Body of pancreas (tissue), 4 donors: ENCODE data around the gene ZNF541. TPM values are rescaled to one million over a fixed set of nuclear protein-coding genes. Genes with fewer than 3 reads are reported as not detected.

ENCODE experiments used
- ATAC-seq: fragments of 150-250 bp; one replicate; pipeline ENCODE4 v1.9.1; 2016
- DNase-seq, 4 donors: peaks; one replicate each; pipeline ENCODE4 v3.0.0-alpha.2; 2019
- H3K27ac ChIP-seq, 4 donors: fragments of 200-600 bp; sonication (generic); 1 replicate in 3 of 4; 2 replicates in 1 of 4; pipeline versions ENCODE4 v1.5.1 to v1.6.1; 2016 to 2019; ENCODE audit warnings: mild to moderate bottlenecking in 1 of 4, mixed read lengths in 1 of 4, moderate library complexity in 1 of 4
- H3K27me3 ChIP-seq, 2 donors: fragments of 200-600 bp; sonication (generic); one replicate each; pipeline ENCODE4 v1.6.0; 2016; ENCODE audit warnings: mild to moderate bottlenecking in 1 of 2
- H3K36me3 ChIP-seq, 2 donors: fragments of 200-600 bp; sonication (generic); replicated peaks in 1 of 2; 2 replicates each; pipeline ENCODE4 v1.5.1; 2016; ENCODE audit warnings: low read depth in 2 of 2; ENCODE audit not compliant: insufficient read depth in 1 of 2
- H3K4me1 ChIP-seq: fragments of 200-600 bp; sonication (generic); one replicate; pipeline ENCODE4 v1.6.0; 2016
- H3K4me3 ChIP-seq, 2 donors: fragments of 200-600 bp; sonication (generic); 1 replicate in 1 of 2; 2 replicates in 1 of 2; pipeline ENCODE4 v1.5.1; 2016 to 2019
- H3K9me3 ChIP-seq, 3 donors: fragments of 200-600 bp; sonication (generic); 1 replicate in 2 of 3; 2 replicates in 1 of 3; pipeline ENCODE4 v1.5.1; 2016
- CTCF ChIP-seq, 7 experiments: fragments of 450-650 bp in 4 of 7; fragments of 200-600 bp in 3 of 7; sonication (generic) in 3 of 7; IDR thresholded peaks; one replicate each; pipeline ENCODE4 v1.5.1; 2016 to 2019; ENCODE audit warnings: antibody characterized with exemption in 7 of 7
- POLR2A ChIP-seq, 3 donors: fragments of 450-650 bp; IDR thresholded peaks; one replicate each; pipeline ENCODE4 v1.6.1; 2016; ENCODE audit warnings: antibody characterized with exemption in 3 of 3, mild to moderate bottlenecking in 2 of 3
- WGBS, 2 donors: methylation state at CpG; one replicate each; pipeline ENCODE4 v1.1.5; 2017; 5-methylcytosine and 5-hydroxymethylcytosine counted together
- intact Hi-C: fragments of 100-400 bp; cut with DNase I; formaldehyde crosslinking; loops from one replicate; pipeline ENCODE4 v1.15.1; 2023
- total RNA-seq, 2 donors: library from RNA; depleted of rRNA; stranded (reverse); fragments of >200 nt; gene quantifications; one replicate each; pipeline ENCODE4 v1.1.0, GENCODE V29; 2016

The ZNF541 gene
- total RNA-seq, 2 donors from 2014 or later, result under 0.01 TPM; not detected in 1

- no peak for TF ChIP-seq CTCF (IDR thresholded peaks at IDR 0.05)
- TF ChIP-seq POLR2A (IDR thresholded peaks at IDR 0.05), result no peak
- peak overlapping the region in 3 of 4 donors; percentile 2 to 21 (median 3) for H3K27ac ChIP-seq
Measured at GRCh38 chr19:47598407-47599349, 25.7 kb upstream of the ZNF541 start.

GRCh38 chr19:47595944-47596343 lies 23.0 kb upstream of the ZNF541 start:
- DNase-seq, result no peak
- no peak for ATAC-seq
- no peak for TF ChIP-seq POLR2A (IDR thresholded peaks at IDR 0.05)
- TF ChIP-seq CTCF (IDR thresholded peaks at IDR 0.05), result no peak
- WGBS, 2 donors, result 69 to 83% methylated on average over 6 of the region's 6 CpGs
- Histone ChIP-seq H3K27ac (no peak overlapping the region), H3K4me3 (no peak overlapping the region), H3K27me3 (no peaks in the 10 kb centered on the region), H3K4me1 (peaks cover 9% of the 10 kb centered on the region), H3K9me3 (no peaks in the 10 kb centered on the region), H3K36me3 (no peaks in the 10 kb centered on the region)
- intact Hi-C loops, result no loop called here

More at GRCh38 chr19:47598407-47599349, 25.7 kb upstream of the ZNF541 start:
- Histone ChIP-seq H3K36me3 (no peaks in the 10 kb centered on the region), H3K27me3 (no peaks in the 10 kb centered on the region), H3K4me3 (no peak overlapping the region), H3K9me3 (no peaks in the 10 kb centered on the region), H3K4me1 (peaks cover 18% of the 10 kb centered on the region)
- intact Hi-C loops, result no loop called here
- no peak for ATAC-seq
- DNase-seq, result peak; percentile 18 to 59 (median 35)
- 29 to 32% methylated on average over 14 to 21 of the region's 21 CpGs for WGBS, 2 donors

- no peaks in the 10 kb centered on the region for H3K9me3 ChIP-seq
- no peaks in the 10 kb centered on the region for H3K4me1 ChIP-seq
- no peaks in the 10 kb centered on the region for H3K36me3 ChIP-seq
- no peak overlapping the region for H3K4me3 ChIP-seq
- no peak for DNase-seq
- H3K27ac ChIP-seq, result no peak overlapping the region
- ATAC-seq, result no peak
- H3K27me3 ChIP-seq, result no peaks in the 10 kb centered on the region
- 80 to 83% methylated on average over 6 of the region's 6 CpGs for WGBS, 2 donors
- intact Hi-C loops, result no loop called here
- no peak for TF ChIP-seq CTCF (IDR thresholded peaks at IDR 0.05)
- TF ChIP-seq POLR2A (IDR thresholded peaks at IDR 0.05), result no peak
Measured at GRCh38 chr19:47593860-47594259, 20.9 kb upstream of the ZNF541 start.

- Histone ChIP-seq H3K9me3 (no peaks in the 10 kb centered on the region), H3K27ac (no peak overlapping the region), H3K36me3 (no peaks in the 10 kb centered on the region), H3K4me1 (no peaks in the 10 kb centered on the region), H3K4me3 (no peak overlapping the region), H3K27me3 (no peaks in the 10 kb centered on the region)
- intact Hi-C loops, result no loop called here
- no peak for ATAC-seq
- 44 to 50% methylated on average over 7 of the region's 7 CpGs for WGBS, 2 donors
- no peak for TF ChIP-seq CTCF (IDR thresholded peaks at IDR 0.05)
- TF ChIP-seq POLR2A (IDR thresholded peaks at IDR 0.05), result no peak
- DNase-seq, result no peak
Measured at GRCh38 chr19:47589824-47590223, 16.9 kb upstream of the ZNF541 start.
